C4-2B (cell line): ENCODE measurements around the gene AIP.

Experiments
- ZFX ChIP-seq: fragments of 450-650 bp; IDR thresholded peaks from 2 replicates; pipeline ENCODE4 v1.6.1; 2017
- TF ChIP-seq, protein P1 (sequence below): fragments of 450-650 bp; conservative IDR thresholded peaks from 2 replicates; pipeline ENCODE4 v1.5.1; 2017; ENCODE audit warnings: mild to moderate bottlenecking

DNA sequence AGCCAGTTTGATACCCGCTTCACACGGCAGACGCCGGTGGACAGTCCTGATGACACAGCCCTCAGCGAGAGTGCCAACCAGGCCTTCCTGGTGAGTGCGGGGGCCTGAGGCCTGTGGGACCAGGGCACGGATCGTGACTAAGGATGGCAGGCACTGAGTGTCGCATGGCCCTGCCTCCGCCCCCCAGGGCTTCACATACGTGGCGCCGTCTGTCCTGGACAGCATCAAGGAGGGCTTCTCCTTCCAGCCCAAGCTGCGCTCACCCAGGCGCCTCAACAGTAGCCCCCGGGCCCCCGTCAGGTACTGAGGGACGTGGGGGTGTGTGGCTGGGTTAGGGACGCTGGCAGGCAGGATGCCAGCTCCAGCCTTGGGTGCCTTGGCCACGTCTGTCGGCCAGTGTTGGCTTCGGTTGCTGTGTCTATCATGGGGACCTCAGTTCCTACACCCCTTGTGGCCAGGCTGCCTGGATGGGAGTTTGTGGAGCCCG lies 48.4 kb upstream of the AIP start:
- TF ChIP-seq, protein P1, sequence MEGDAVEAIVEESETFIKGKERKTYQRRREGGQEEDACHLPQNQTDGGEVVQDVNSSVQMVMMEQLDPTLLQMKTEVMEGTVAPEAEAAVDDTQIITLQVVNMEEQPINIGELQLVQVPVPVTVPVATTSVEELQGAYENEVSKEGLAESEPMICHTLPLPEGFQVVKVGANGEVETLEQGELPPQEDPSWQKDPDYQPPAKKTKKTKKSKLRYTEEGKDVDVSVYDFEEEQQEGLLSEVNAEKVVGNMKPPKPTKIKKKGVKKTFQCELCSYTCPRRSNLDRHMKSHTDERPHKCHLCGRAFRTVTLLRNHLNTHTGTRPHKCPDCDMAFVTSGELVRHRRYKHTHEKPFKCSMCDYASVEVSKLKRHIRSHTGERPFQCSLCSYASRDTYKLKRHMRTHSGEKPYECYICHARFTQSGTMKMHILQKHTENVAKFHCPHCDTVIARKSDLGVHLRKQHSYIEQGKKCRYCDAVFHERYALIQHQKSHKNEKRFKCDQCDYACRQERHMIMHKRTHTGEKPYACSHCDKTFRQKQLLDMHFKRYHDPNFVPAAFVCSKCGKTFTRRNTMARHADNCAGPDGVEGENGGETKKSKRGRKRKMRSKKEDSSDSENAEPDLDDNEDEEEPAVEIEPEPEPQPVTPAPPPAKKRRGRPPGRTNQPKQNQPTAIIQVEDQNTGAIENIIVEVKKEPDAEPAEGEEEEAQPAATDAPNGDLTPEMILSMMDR: no peak
- TF ChIP-seq ZFX: no peak
